Measurements from ENCODE around the gene SLC22A2. TPM values are rescaled to one million over a fixed set of nuclear protein-coding genes. Genes with fewer than 3 reads are reported as not detected.

The SLC22A2 gene
- total RNA-seq: 3.9 TPM in 1 of 2 replicates, not detected in the other

DNA sequence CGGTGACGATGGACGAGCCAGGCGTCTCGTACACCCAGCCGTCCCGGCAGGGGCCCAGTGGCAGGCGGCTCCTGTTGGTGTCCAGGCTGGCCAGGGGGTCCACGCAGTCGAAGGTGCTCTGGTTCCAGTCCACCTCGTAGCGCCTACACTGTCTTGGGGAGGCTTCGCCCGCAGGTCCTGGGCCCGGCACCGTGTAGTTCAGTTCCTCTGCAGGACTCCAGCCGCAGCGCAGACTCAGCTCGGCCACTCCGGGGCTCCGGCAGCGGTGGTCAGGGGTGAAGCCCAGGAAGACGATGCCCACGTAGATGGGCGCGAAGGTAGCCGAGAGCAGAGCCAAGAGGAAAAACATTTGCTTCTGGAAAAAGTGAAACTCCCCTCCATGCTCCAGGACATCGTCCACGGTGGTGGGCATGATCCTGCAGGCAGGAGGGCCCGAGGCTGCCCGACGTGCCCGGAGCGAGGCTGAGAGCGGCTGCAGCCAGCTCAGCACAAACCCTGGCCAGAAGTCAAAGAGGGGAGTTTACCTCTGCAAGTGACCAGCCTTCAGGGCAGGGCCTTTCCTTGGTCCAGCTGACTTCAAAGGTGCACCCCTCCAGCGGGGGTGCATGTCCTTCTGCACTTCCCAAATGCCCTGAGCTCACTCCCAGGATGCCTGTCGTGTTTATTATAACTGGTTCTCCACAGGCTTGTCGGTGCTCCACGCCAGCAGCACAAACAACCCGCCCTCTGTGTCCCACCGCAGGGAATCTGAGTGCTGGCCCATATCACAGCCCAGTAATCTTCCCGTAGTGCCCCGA lies at the start of gene SLC22A2:
SLC22A2 (minus strand) TSS at position 476 of the 797 bp plus-strand sequence; CDS start at position 412, 64 bp downstream.

Other genes starting within 250 kb of the SLC22A2 start
- under 0.01 TPM in 1 of 2 replicates, not detected in the other for gene SLC22A1, start 137.0 kb downstream of the SLC22A2 start, total RNA-seq
- 8.0 and 9.2 TPM in 2 replicates for gene SLC22A3, start 89.6 kb upstream of the SLC22A2 start, total RNA-seq